Neural progenitor cell (in vitro differentiated cells): ENCODE measurements around the gene MINDY1.

Experiments used
- EZH2 ChIP-seq: fragments of 200-600 bp; sonication (generic); IDR thresholded peaks from 2 replicates; pipeline ENCODE4 v1.6.1; 2017; ENCODE audit warnings: antibody characterized with exemption, mild to moderate bottlenecking, moderate library complexity
- TF ChIP-seq, protein P1 (sequence below): fragments of 200-600 bp; sonication (generic); IDR thresholded peaks from 2 replicates; pipeline ENCODE4 v1.5.1; 2017; ENCODE audit warnings: antibody characterized with exemption, mild to moderate bottlenecking

- TF ChIP-seq, protein P1, sequence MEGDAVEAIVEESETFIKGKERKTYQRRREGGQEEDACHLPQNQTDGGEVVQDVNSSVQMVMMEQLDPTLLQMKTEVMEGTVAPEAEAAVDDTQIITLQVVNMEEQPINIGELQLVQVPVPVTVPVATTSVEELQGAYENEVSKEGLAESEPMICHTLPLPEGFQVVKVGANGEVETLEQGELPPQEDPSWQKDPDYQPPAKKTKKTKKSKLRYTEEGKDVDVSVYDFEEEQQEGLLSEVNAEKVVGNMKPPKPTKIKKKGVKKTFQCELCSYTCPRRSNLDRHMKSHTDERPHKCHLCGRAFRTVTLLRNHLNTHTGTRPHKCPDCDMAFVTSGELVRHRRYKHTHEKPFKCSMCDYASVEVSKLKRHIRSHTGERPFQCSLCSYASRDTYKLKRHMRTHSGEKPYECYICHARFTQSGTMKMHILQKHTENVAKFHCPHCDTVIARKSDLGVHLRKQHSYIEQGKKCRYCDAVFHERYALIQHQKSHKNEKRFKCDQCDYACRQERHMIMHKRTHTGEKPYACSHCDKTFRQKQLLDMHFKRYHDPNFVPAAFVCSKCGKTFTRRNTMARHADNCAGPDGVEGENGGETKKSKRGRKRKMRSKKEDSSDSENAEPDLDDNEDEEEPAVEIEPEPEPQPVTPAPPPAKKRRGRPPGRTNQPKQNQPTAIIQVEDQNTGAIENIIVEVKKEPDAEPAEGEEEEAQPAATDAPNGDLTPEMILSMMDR, result peak; percentile 76
- TF ChIP-seq EZH2, result no peak
Measured at GRCh38 chr1:151024540-151025146, 17.9 kb upstream of the MINDY1 start.
